Testis (tissue), 2 donors: ENCODE results near the gene EXOG.

Experiments
- POLR2A ChIP-seq: fragments of 450-650 bp; IDR thresholded peaks from one replicate; pipeline ENCODE4 v1.6.1; 2017; ENCODE audit warnings: antibody characterized with exemption, mild to moderate bottlenecking, moderate library complexity
- TF ChIP-seq, protein P1 (sequence below), 3 experiments: fragments of 450-650 bp in 2 of 3; fragments of 200-600 bp in 1 of 3; sonication (generic) in 1 of 3; IDR thresholded peaks; one replicate each; pipeline ENCODE4 v1.5.1; 2016 to 2019; ENCODE audit warnings: antibody characterized with exemption in 3 of 3, mild to moderate bottlenecking in 2 of 3, moderate library complexity in 1 of 3

DNA sequence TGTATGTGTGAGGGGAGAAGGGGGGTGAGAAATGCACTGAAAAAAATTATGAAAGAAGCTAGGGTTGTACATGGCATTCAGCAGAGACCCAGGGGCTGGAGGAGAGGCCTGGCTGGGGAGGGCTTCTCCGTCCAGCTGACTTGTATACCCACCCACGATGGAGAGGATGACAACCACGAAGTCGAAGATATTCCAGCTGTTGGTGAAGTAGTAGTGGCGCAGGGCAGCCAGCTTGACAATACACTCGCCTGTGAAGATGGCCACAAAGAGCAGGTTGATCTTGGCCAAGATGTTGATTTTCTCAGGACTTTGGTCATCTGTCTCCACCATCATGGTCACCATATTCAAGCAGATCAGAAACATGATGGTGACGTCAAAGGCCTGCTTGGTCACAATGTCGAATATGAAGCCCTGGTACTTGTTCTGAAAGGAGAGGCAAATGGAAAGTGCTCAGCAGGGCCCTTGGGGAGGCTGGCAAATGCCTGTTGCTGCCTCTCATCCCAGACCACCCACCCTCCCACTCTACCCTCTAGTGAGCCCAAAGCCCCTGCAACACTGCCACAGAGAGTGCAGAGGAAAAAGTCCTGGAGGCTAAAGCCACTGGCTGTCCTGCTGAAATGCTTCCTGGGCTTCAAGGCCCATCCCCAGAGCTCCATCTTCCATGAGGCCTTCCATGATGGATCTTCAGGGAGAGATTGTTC, 58.1 kb downstream of the EXOG start:
- TF ChIP-seq, protein P1, sequence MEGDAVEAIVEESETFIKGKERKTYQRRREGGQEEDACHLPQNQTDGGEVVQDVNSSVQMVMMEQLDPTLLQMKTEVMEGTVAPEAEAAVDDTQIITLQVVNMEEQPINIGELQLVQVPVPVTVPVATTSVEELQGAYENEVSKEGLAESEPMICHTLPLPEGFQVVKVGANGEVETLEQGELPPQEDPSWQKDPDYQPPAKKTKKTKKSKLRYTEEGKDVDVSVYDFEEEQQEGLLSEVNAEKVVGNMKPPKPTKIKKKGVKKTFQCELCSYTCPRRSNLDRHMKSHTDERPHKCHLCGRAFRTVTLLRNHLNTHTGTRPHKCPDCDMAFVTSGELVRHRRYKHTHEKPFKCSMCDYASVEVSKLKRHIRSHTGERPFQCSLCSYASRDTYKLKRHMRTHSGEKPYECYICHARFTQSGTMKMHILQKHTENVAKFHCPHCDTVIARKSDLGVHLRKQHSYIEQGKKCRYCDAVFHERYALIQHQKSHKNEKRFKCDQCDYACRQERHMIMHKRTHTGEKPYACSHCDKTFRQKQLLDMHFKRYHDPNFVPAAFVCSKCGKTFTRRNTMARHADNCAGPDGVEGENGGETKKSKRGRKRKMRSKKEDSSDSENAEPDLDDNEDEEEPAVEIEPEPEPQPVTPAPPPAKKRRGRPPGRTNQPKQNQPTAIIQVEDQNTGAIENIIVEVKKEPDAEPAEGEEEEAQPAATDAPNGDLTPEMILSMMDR (IDR thresholded peaks at IDR 0.05) = no peak
- TF ChIP-seq POLR2A = no peak
